ENCODE results near the gene ZNF260.
A peak's percentile ranks its signal among the peaks of the same experiment; 100 is the strongest.

DNA sequence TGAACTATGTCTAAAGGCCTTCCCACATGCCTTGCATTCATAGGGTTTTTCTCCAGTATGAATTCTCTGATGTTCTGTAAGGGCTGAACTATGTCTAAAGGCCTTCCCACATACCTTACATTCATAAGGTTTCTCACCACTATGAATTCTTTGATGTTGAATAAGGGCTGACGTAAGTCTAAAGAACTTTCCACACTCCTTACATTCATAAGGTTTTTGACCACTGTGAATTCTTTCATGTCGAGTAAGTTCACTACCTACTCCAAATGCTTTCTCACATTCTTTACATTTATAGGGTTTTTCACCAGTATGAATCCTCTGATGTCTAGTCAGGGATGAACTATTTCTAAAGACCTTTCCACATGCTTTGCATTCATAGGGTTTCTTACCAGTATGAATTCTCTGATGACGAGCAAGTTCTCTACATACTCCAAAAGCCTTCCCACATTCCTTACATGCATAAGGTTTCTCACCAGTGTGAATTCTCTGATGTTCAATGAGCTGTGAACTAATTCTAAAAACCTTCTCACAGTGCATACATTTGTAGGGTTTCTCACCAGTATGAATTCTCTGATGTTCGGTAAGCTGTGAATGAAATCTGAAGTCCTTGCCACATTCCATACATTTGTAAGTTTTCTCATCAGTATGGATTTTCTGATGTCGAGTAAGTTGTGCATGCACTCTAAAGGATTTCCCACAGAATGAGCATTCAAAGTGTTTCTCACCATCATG, 19.1 kb upstream of the ZNF260 start:
- TF ChIP-seq MAFK (IDR thresholded peaks at IDR 0.05; ENCODE audit: partially characterized antibody) (no peak), MYC (IDR thresholded peaks at IDR 0.05; ENCODE audit: borderline replicate concordance, low read length) (no peak), GATA3 (IDR thresholded peaks at IDR 0.05; ENCODE audit: borderline replicate concordance) (peak; percentile 84; the same call in 1 of the 2 replicates), CTCF (IDR thresholded peaks at IDR 0.05) (no peak), POLR2A (IDR thresholded peaks at IDR 0.05; ENCODE audit: low read length) (no peak), REST (IDR thresholded peaks at IDR 0.05) (no peak), JUN (IDR thresholded peaks at IDR 0.05) (no peak), POLR2AphosphoS2 (conservative IDR thresholded peaks at IDR 0.05; ENCODE audit: low read length) (no peak), TP53 (CRISPR knock-in tag; IDR thresholded peaks at IDR 0.05) (no peak), CEBPB (IDR thresholded peaks at IDR 0.05) (no peak), ZC3H11A (IDR thresholded peaks at IDR 0.05) (no peak)
- TF ChIP-seq, protein P1, sequence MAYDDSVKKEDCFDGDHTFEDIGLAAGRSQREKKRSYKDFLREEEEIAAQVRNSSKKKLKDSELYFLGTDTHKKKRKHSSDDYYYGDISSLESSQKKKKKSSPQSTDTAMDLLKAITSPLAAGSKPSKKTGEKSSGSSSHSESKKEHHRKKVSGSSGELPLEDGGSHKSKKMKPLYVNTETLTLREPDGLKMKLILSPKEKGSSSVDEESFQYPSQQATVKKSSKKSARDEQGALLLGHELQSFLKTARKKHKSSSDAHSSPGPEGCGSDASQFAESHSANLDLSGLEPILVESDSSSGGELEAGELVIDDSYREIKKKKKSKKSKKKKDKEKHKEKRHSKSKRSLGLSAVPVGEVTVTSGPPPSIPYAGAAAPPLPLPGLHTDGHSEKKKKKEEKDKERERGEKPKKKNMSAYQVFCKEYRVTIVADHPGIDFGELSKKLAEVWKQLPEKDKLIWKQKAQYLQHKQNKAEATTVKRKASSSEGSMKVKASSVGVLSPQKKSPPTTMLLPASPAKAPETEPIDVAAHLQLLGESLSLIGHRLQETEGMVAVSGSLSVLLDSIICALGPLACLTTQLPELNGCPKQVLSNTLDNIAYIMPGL (CRISPR knock-in tag; IDR thresholded peaks at IDR 0.05; ENCODE audit: borderline replicate concordance): 0 out of 2 replicates have a peak, but pooled peaks have one; percentile 38

Measured in A549 (cell line).